ENCODE results near the gene TMEM51. TPM values are rescaled to one million over a fixed set of nuclear protein-coding genes. Genes with fewer than 3 reads are reported as not detected.

The TMEM51 gene
- total and polyA plus RNA-seq, 10 donors, result 3.5 to 13.8 (median 7.5) TPM

GRCh38 chr1:15206418-15207030 lies 53.0 kb downstream of the TMEM51 start:
- no peak overlapping the region for H3K4me3 ChIP-seq
- no peak for DNase-seq
- intact Hi-C loops (cut with DNase I; ENCODE audit: low total_unique reads), result no loop called here
- H3K4me1 ChIP-seq, result peaks cover 0 to 8% (median 0%) of the 10 kb centered on the region in 6 donors
- no peaks in the 10 kb centered on the region for H3K9me3 ChIP-seq
- H3K27me3 ChIP-seq (replicated peaks in 1 of 7), result no peaks in the 10 kb centered on the region
- no peak for TF ChIP-seq POLR2AphosphoS5 (IDR thresholded peaks at IDR 0.05)
- no peak for TF ChIP-seq POLR2A (IDR thresholded peaks at IDR 0.05)
- TF ChIP-seq CTCF (IDR thresholded peaks at IDR 0.05 in 8 of 11, conservative IDR thresholded peaks at IDR 0.05 in 3 of 11), result no peak
- H3K27ac ChIP-seq, result no peak overlapping the region
- WGBS, 5 donors, result 60 to 78% (median 69%) methylated on average over 8 of the region's 8 CpGs
- no peaks in the 10 kb centered on the region for H3K36me3 ChIP-seq

- H3K9me3 ChIP-seq, result no peaks in the 10 kb centered on the region
- H3K4me3 ChIP-seq, result no peak overlapping the region
- TF ChIP-seq CTCF (IDR thresholded peaks at IDR 0.05 in 8 of 11, conservative IDR thresholded peaks at IDR 0.05 in 3 of 11), result no peak
- TF ChIP-seq POLR2A (IDR thresholded peaks at IDR 0.05), result no peak
- no peak for TF ChIP-seq POLR2AphosphoS5 (IDR thresholded peaks at IDR 0.05)
- WGBS, 5 donors, result 85 to 91% (median 86%) methylated on average over 25 of the region's 25 CpGs
- intact Hi-C loops (cut with DNase I; ENCODE audit: low total_unique reads), result no loop called here
- no peak overlapping the region for H3K27ac ChIP-seq
- no peaks in the 10 kb centered on the region for H3K27me3 ChIP-seq (replicated peaks in 1 of 7)
- no peaks in the 10 kb centered on the region for H3K36me3 ChIP-seq
- H3K4me1 ChIP-seq, result peaks cover 0 to 10% (median 0%) of the 10 kb centered on the region in 6 donors
- no peak for DNase-seq
Observed at GRCh38 chr1:15207031-15207828, 53.7 kb downstream of the TMEM51 start.

GRCh38 chr1:15207829-15208429 lies 54.4 kb downstream of the TMEM51 start:
- intact Hi-C loops (cut with DNase I; ENCODE audit: low total_unique reads), result no loop called here
- Histone ChIP-seq H3K36me3 (no peaks in the 10 kb centered on the region), H3K4me3 (no peak overlapping the region), H3K27me3 (replicated peaks in 1 of 7) (no peaks in the 10 kb centered on the region), H3K4me1 (peaks cover 0 to 17% (median 2%) of the 10 kb centered on the region in 6 donors), H3K9me3 (no peaks in the 10 kb centered on the region), H3K27ac (no peak overlapping the region)
- no peak for TF ChIP-seq CTCF (IDR thresholded peaks at IDR 0.05 in 8 of 11, conservative IDR thresholded peaks at IDR 0.05 in 3 of 11)
- 88 to 99% (median 93%) methylated on average over 6 of the region's 6 CpGs for WGBS, 5 donors
- no peak for DNase-seq

Measured in spleen (tissue), 11 donors.